ENCODE data around the gene MYH6. TPM values are rescaled to one million over a fixed set of nuclear protein-coding genes. Genes with fewer than 3 reads are reported as not detected.
A peak's percentile ranks its signal among the peaks of the same experiment; 100 is the strongest.

The MYH6 gene
- total and polyA plus RNA-seq, 7 donors = 1.5 to 4.9 (median 3.0) TPM; not detected in 4

DNA sequence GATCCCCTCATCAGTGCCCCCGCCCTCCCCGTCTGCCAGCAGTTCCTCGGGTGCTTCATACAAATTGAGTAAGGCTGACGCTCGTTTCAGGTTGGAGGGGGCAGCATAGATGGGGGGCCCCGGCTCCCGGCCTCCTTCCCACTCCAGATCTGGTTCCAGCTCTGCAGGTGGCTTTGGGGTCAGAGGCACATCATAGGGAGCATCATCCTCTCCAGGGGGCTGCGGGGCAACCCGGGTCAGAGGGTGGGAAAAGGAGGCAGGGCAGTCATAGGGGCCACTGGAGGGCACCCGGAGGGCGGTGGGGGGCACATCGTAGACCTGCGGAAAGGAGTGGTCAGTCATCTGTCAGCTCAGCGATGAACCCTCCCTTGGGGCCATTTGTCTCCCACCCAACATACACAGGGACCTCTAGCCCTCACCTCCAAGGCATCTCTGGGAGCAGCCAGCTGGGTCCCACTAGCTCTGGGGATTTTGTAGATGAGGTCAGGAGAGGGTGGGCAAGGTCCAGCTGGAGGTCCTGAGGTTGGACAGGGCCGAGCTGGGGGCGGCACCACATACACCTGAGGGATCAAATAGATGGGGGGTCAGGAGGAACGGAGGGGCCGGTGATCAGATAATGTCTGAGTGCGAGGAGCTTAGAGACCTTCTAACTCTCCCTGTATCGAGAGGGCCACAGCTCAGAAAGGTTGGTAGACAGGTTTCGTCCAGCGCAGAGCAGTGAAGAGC lies 48.2 kb downstream of the MYH6 start:
- no peaks in the 10 kb centered on the region for H3K9me3 ChIP-seq
- intact Hi-C loops (cut with DNase I) = no loop called here
- H3K27me3 ChIP-seq = no peaks in the 10 kb centered on the region
- no peak for TF ChIP-seq POLR2A (IDR thresholded peaks at IDR 0.05)
- TF ChIP-seq, protein P1, sequence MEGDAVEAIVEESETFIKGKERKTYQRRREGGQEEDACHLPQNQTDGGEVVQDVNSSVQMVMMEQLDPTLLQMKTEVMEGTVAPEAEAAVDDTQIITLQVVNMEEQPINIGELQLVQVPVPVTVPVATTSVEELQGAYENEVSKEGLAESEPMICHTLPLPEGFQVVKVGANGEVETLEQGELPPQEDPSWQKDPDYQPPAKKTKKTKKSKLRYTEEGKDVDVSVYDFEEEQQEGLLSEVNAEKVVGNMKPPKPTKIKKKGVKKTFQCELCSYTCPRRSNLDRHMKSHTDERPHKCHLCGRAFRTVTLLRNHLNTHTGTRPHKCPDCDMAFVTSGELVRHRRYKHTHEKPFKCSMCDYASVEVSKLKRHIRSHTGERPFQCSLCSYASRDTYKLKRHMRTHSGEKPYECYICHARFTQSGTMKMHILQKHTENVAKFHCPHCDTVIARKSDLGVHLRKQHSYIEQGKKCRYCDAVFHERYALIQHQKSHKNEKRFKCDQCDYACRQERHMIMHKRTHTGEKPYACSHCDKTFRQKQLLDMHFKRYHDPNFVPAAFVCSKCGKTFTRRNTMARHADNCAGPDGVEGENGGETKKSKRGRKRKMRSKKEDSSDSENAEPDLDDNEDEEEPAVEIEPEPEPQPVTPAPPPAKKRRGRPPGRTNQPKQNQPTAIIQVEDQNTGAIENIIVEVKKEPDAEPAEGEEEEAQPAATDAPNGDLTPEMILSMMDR (IDR thresholded peaks at IDR 0.05) = no peak
- no peak for TF ChIP-seq POLR2AphosphoS5 (IDR thresholded peaks at IDR 0.05)
- TF ChIP-seq EP300 (IDR thresholded peaks at IDR 0.05) = no peak
- no peak for DNase-seq
- WGBS, 2 donors = 84 to 91% methylated on average over 22 of the region's 22 CpGs
- no peak overlapping the region for H3K4me3 ChIP-seq
- H3K36me3 ChIP-seq = peaks cover 4 to 35% (median 11%) of the 10 kb centered on the region in 4 donors
- H3K27ac ChIP-seq = peak overlapping the region in 3 of 4 donors; percentile 34 to 39 (median 36)
- peaks cover 0 to 52% (median 23%) of the 10 kb centered on the region in 4 donors for H3K4me1 ChIP-seq

DNA sequence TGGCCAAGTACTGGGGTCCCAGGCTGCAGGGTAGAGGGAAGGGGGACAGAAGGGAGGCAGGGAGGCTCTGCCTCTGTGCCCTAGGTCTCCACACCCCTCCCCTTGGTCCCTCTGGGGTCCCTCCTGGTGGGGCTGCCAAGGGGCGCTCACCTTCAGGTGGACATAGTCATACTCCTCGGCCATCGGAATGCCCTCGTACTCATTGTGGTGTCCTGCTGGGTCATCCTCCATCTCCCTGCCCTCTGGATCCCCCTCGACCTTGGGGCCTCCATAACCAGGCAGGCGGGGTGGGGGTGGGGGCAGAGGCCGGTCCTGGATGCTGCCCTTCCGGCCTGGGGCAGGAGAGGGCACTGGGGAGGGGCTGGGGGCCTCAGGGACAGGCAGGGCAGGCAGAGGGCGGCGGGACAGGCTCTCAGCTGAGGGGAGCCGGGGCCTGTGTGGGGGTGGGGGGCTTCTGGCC lies 48.9 kb downstream of the MYH6 start:
- no peak for DNase-seq
- 72 to 83% methylated on average over 11 of the region's 11 CpGs for whole genome bisulfite sequencing, 2 donors
- Histone ChIP-seq H3K4me1 (peaks cover 0 to 46% (median 17%) of the 10 kb centered on the region in 4 donors), H3K4me3 (no peak overlapping the region), H3K36me3 (peaks cover 4 to 35% (median 11%) of the 10 kb centered on the region in 4 donors), H3K27ac (peak overlapping the region in 1 of 4 donors; percentile 13), H3K27me3 (no peaks in the 10 kb centered on the region), H3K9me3 (no peaks in the 10 kb centered on the region)
- intact Hi-C loops (cut with DNase I) = no loop called here
- TF ChIP-seq EP300 (IDR thresholded peaks at IDR 0.05) (no peak), POLR2AphosphoS5 (IDR thresholded peaks at IDR 0.05) (no peak), POLR2A (IDR thresholded peaks at IDR 0.05) (no peak)
- TF ChIP-seq, protein P1 (IDR thresholded peaks at IDR 0.05) = no peak

DNA sequence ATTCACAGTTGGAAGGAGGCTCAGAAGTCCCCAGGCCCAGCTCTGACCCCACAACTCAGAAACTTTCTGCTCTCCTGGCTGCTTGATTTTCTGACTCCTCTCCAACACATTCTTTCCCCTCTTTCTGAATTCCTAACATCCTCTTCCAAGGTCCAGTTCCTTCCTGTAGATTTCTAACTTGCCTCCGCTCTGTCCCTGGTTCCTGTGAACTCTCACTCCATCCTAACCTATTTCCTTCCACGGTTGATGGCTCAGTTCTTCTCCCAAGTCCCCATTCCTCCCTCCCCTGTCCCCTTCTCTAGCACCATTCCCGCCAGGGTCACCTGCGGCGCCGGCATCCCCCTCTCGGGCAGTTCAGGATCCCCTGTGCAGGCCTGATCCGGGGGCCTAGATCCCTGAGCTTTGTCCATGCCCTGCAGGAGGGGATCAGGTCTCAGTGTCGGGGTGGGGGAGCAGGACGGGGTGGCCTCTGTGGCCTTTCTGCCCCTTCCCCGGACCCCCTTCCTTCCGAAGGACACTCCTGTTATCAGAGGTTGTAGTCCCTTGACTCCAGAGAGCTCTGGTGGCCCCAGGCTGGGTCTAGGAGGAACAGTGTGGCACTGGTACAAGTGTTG lies 49.4 kb downstream of the MYH6 start:
- Histone ChIP-seq H3K36me3 (peaks cover 4 to 35% (median 11%) of the 10 kb centered on the region in 4 donors), H3K27ac (peak overlapping the region in 1 of 4 donors; percentile 17), H3K4me3 (no peak overlapping the region), H3K27me3 (no peaks in the 10 kb centered on the region), H3K9me3 (no peaks in the 10 kb centered on the region), H3K4me1 (peaks cover 0 to 40% (median 12%) of the 10 kb centered on the region in 4 donors)
- TF ChIP-seq POLR2AphosphoS5 (IDR thresholded peaks at IDR 0.05) = no peak
- TF ChIP-seq, protein P1 (IDR thresholded peaks at IDR 0.05) = no peak
- intact Hi-C loops (cut with DNase I) = no loop called here
- WGBS, 2 donors = 89 to 92% methylated on average over 12 of the region's 12 CpGs
- no peak for DNase-seq

DNA sequence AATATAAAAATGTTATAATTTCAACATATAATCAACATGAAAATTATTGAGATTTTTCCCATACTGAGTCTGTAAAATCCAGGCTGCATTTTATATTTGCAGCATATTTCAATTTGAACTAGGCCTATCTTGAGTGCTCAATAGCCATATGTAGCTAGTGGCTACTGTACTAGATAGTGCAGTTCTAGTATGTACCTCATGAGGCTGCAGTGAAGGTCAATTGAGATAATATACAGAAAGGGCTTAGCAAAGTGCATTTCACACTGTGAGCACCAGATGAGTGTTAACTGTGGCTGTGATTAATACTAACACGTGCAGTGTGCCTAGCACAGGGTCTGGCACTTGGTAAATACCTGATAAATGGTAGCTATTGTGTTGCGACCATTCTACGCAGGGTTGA lies 50.0 kb downstream of the MYH6 start:
- Histone ChIP-seq H3K4me3 (no peak overlapping the region), H3K27me3 (no peaks in the 10 kb centered on the region), H3K4me1 (peaks cover 0 to 38% (median 8%) of the 10 kb centered on the region in 4 donors), H3K27ac (peak overlapping the region in 1 of 4 donors; percentile 17), H3K9me3 (no peaks in the 10 kb centered on the region), H3K36me3 (peaks cover 4 to 35% (median 11%) of the 10 kb centered on the region in 4 donors)
- WGBS, 2 donors = 84 to 91% methylated on average over 3 of the region's 3 CpGs
- TF ChIP-seq POLR2A (IDR thresholded peaks at IDR 0.05) (no peak), POLR2AphosphoS5 (IDR thresholded peaks at IDR 0.05) (no peak), EP300 (IDR thresholded peaks at IDR 0.05) (no peak)
- TF ChIP-seq, protein P1 (IDR thresholded peaks at IDR 0.05) = no peak
- DNase-seq = no peak
- intact Hi-C loops (cut with DNase I) = no loop called here

All from sigmoid colon (tissue), 7 donors.